Keratinocyte (primary cell): Measurements from ENCODE around the gene APOBEC3F.
"Not testable (repeated sequence)": the region's sequence is repeated elsewhere in the genome, so short reads cannot be mapped to it uniquely, and the experiment has no call there.

Experiments
- CTCF ChIP-seq, 3 experiments: IDR thresholded peaks in 1 of 3; conservative IDR thresholded peaks in 1 of 3; optimal IDR thresholded peaks in 1 of 3; 2 replicates in 2 of 3; 3 replicates in 1 of 3; pipeline versions ENCODE3 to v1.5.1; 2011; ENCODE audit warnings: low read length in 3 of 3, mild to moderate bottlenecking in 3 of 3, moderate library complexity in 2 of 3, control low read depth in 1 of 3, inconsistent platforms in 1 of 3; ENCODE audit not compliant: insufficient read depth in 2 of 3; ENCODE audit errors: extremely low read depth in 1 of 3
- EZH2 ChIP-seq: IDR thresholded peaks from one replicate; pipeline ENCODE4 v1.6.1; 2012; ENCODE audit warnings: inconsistent platforms, mild to moderate bottlenecking, low read length, moderate library complexity

- not testable (repeated sequence) for TF ChIP-seq EZH2; CTCF (optimal IDR thresholded peaks at IDR 0.05 in 1 of 3, IDR thresholded peaks at IDR 0.05 in 1 of 3, conservative IDR thresholded peaks at IDR 0.05 in 1 of 3; ENCODE audit: extremely low read depth in 1 of 3, insufficient read depth in 2 of 3, low read length in 3 of 3)
Observed at GRCh38 chr22:39008271-39008850, 32.3 kb upstream of the APOBEC3F start.
